HG03442 (cell line): ENCODE data around the gene SHROOM1.
"Not testable (repeated sequence)": the region's sequence is repeated elsewhere in the genome, so short reads cannot be mapped to it uniquely, and the experiment has no call there.

Source experiments
- ATAC-seq: cut with Tn5 transposase; IDR thresholded peaks from one replicate; pipeline ENCODE4 v1.9.1; 2021; ENCODE audit warnings: mild to moderate bottlenecking, moderate library complexity; ENCODE audit not compliant: unreplicated experiment

The SHROOM1 gene

GRCh38 chr5:132830436-132831094, at the start of gene SHROOM1:
Gene SHROOM1 (minus strand): TSS chr5:132830647. CDS start chr5:132826140, 4,507 bp downstream.
- peak; percentile 65 for ATAC-seq

- no peak for ATAC-seq
Observed at GRCh38 chr5:132877938-132878337, 47.5 kb upstream of the SHROOM1 start.

- ATAC-seq, result no peak
Observed at GRCh38 chr5:132877466-132877865, 47.0 kb upstream of the SHROOM1 start.

- ATAC-seq, result no peak
Observed at GRCh38 chr5:132876020-132876759, 45.7 kb upstream of the SHROOM1 start.

- no peak for ATAC-seq
Observed at GRCh38 chr5:132873930-132874271, 43.5 kb upstream of the SHROOM1 start.

- ATAC-seq, result no peak
Observed at GRCh38 chr5:132873119-132873929, 42.9 kb upstream of the SHROOM1 start, which contains the start of gene LEAP2. Gene LEAP2 (plus strand): TSS chr5:132873668. CDS start chr5:132873695, 27 bp downstream.

- ATAC-seq, result no peak
Observed at GRCh38 chr5:132872788-132873118, 42.3 kb upstream of the SHROOM1 start.

- no peak for ATAC-seq
Observed at GRCh38 chr5:132871459-132872284, 41.2 kb upstream of the SHROOM1 start.

GRCh38 chr5:132870801-132871200, 40.4 kb upstream of the SHROOM1 start:
- no peak for ATAC-seq

- no peak for ATAC-seq
Observed at GRCh38 chr5:132868754-132869153, 38.3 kb upstream of the SHROOM1 start.

- no peak for ATAC-seq
Observed at GRCh38 chr5:132867046-132867451, 36.6 kb upstream of the SHROOM1 start.

- peak; percentile 97 for ATAC-seq
Observed at GRCh38 chr5:132866342-132867045, 36.0 kb upstream of the SHROOM1 start, which contains the start of the genes GDF9 and UQCRQ. Gene GDF9 (minus strand): TSS chr5:132866469. CDS start chr5:132864533, 1,936 bp downstream. Gene UQCRQ (plus strand): TSS chr5:132866642. CDS start chr5:132866882, 240 bp downstream.

- peak; percentile 23 for ATAC-seq
Observed at GRCh38 chr5:132865668-132866341, 35.4 kb upstream of the SHROOM1 start.

- ATAC-seq, result no peak
Observed at GRCh38 chr5:132860742-132861141, 30.3 kb upstream of the SHROOM1 start.

- no peak for ATAC-seq
Observed at GRCh38 chr5:132859889-132860437, 29.5 kb upstream of the SHROOM1 start.

- no peak for ATAC-seq
Observed at GRCh38 chr5:132856011-132856410, 25.6 kb upstream of the SHROOM1 start.

GRCh38 chr5:132854992-132855391, 24.5 kb upstream of the SHROOM1 start:
- not testable (repeated sequence) for ATAC-seq

GRCh38 chr5:132854301-132854700, 23.9 kb upstream of the SHROOM1 start:
- ATAC-seq, result no peak

GRCh38 chr5:132853790-132854189, 23.3 kb upstream of the SHROOM1 start:
- ATAC-seq, result no peak
